IMR-90 (cell line): ENCODE measurements around the gene PDIA3. TPM values are rescaled to one million over a fixed set of nuclear protein-coding genes. Genes with fewer than 3 reads are reported as not detected.
A peak's percentile ranks its signal among the peaks of the same experiment; 100 is the strongest.

Experiments used
- ATAC-seq: fragments of 200-7000 bp; cut with Tn5 transposase; 2 replicates; pipeline ENCODE4 v1.9.1; 2020; ENCODE audit warnings: low read depth, mild to moderate bottlenecking, moderate library complexity
- BruUV-seq: library from RNA; stranded (reverse); fragments of 400-500 nt; replicated peaks from 2 replicates; lab custom pipeline; 2021; lab: Mats Ljungman, UMichigan
- CTCF ChIA-PET: fragments of 300-600 bp; formaldehyde crosslinking; extraction: SDS; loops from one replicate; lab custom pipeline; 2021; ENCODE audit warnings: antibody characterized with exemption; lab: Yijun Ruan, JAX
- POLR2A ChIA-PET: fragments of 300-600 bp; sonication (Branson Sonifier 250); formaldehyde crosslinking; loops from one replicate; lab custom pipeline; 2022; ENCODE audit warnings: antibody characterized with exemption; ENCODE audit not compliant: unreplicated experiment; lab: Charles Lee
- DNase-seq: peaks from one replicate; pipeline ENCODE4 v3.0.0; 2013
- H2AFZ ChIP-seq: replicated peaks from 2 replicates; pipeline ENCODE3; 2013; ENCODE audit warnings: low read length, mild to moderate bottlenecking; ENCODE audit not compliant: poor library complexity
- H2AK5ac ChIP-seq: 2 replicates; pipeline ENCODE4 v1.6.1; 2013; ENCODE audit warnings: low read depth, low read length, inconsistent platforms
- H2AK9ac ChIP-seq: replicated peaks from 2 replicates; pipeline ENCODE3; 2013; ENCODE audit warnings: mild to moderate bottlenecking, low read depth, low read length, moderate library complexity; ENCODE audit not compliant: poor library complexity
- H2BK120ac ChIP-seq: 2 replicates; pipeline ENCODE4 v1.6.1; 2013; ENCODE audit warnings: low read depth, low read length, inconsistent platforms
- H2BK15ac ChIP-seq: 3 replicates; pipeline ENCODE4 v1.6.1; 2013; ENCODE audit warnings: low read depth, low read length, inconsistent platforms
- H2BK20ac ChIP-seq: 2 replicates; pipeline ENCODE4 v1.6.1; 2013; ENCODE audit warnings: low read depth, mild to moderate bottlenecking, inconsistent platforms, low read length, moderate library complexity
- H2BK5ac ChIP-seq: 2 replicates; pipeline ENCODE4 v1.6.1; 2013; ENCODE audit warnings: mild to moderate bottlenecking, low read depth, low read length, inconsistent platforms; ENCODE audit not compliant: poor library complexity, severe bottlenecking
- H3K14ac ChIP-seq: replicated peaks from 2 replicates; pipeline ENCODE4 v1.6.1; 2013; ENCODE audit warnings: low read depth, low read length, inconsistent platforms
- H3K18ac ChIP-seq: 2 replicates; pipeline ENCODE4 v1.6.1; 2013; ENCODE audit warnings: low read depth, low read length, control low read depth
- H3K23ac ChIP-seq: 2 replicates; pipeline ENCODE4 v1.6.1; 2013; ENCODE audit warnings: low read depth, low read length, inconsistent platforms
- H3K27ac ChIP-seq: 2 replicates; pipeline ENCODE4 v1.5.1; 2013; ENCODE audit warnings: mild to moderate bottlenecking, control low read depth, low read length; ENCODE audit not compliant: insufficient read depth
- H3K27me3 ChIP-seq: 2 replicates; pipeline ENCODE4 v1.6.1; 2013; ENCODE audit warnings: low read length; ENCODE audit not compliant: control insufficient read depth, insufficient read depth
- H3K36me3 ChIP-seq: 2 replicates; pipeline ENCODE4 v1.6.1; 2013; ENCODE audit warnings: low read length, mixed read lengths; ENCODE audit not compliant: control insufficient read depth, insufficient read depth
- H3K4ac ChIP-seq: 2 replicates; pipeline ENCODE4 v1.6.1; 2013; ENCODE audit warnings: low read depth, low read length, inconsistent platforms
- H3K4me1 ChIP-seq: 2 replicates; pipeline ENCODE4 v1.6.1; 2013; ENCODE audit warnings: low read length, mixed read lengths; ENCODE audit not compliant: control insufficient read depth, insufficient read depth
- H3K4me2 ChIP-seq: 2 replicates; pipeline ENCODE4 v1.6.1; 2013; ENCODE audit warnings: low read depth, mild to moderate bottlenecking, control low read depth, low read length, moderate library complexity
- H3K4me3 ChIP-seq: 2 replicates; pipeline ENCODE4 v1.5.1; 2013; ENCODE audit warnings: low read depth, mild to moderate bottlenecking, control low read depth, low read length, moderate library complexity; ENCODE audit not compliant: insufficient read depth
- H3K56ac ChIP-seq: 2 replicates; pipeline ENCODE4 v1.6.1; 2013; ENCODE audit warnings: low read length, inconsistent platforms; ENCODE audit not compliant: insufficient read depth; ENCODE audit errors: extremely low read depth
- H3K79me1 ChIP-seq, 2 experiments: 2 replicates each; pipeline ENCODE4 v1.6.1; 2013; ENCODE audit warnings: low read length in 2 of 2, inconsistent platforms in 1 of 2, low read depth in 1 of 2
- H3K9ac ChIP-seq: 2 replicates; pipeline ENCODE4 v1.6.1; 2013; ENCODE audit warnings: low read depth, low read length, control low read depth
- H3K9me1 ChIP-seq: 2 replicates; pipeline ENCODE4 v1.6.1; 2013; ENCODE audit warnings: low read length, inconsistent platforms; ENCODE audit not compliant: insufficient read depth
- H3K9me3 ChIP-seq: 2 replicates; pipeline ENCODE4 v1.6.1; 2013; ENCODE audit warnings: low read length; ENCODE audit not compliant: control insufficient read depth, insufficient read depth
- H4K20me1 ChIP-seq: 2 replicates; pipeline ENCODE4 v1.6.1; 2013; ENCODE audit warnings: low read length, inconsistent platforms; ENCODE audit not compliant: insufficient read depth
- H4K5ac ChIP-seq: 2 replicates; pipeline ENCODE4 v1.6.1; 2013; ENCODE audit warnings: mild to moderate bottlenecking, low read depth, low read length, control low read depth
- H4K8ac ChIP-seq, 2 experiments: 2 replicates each; pipeline ENCODE4 v1.6.1; 2013; ENCODE audit warnings: low read depth in 2 of 2, low read length in 2 of 2, control low read depth in 1 of 2, inconsistent platforms in 1 of 2
- H4K91ac ChIP-seq: 2 replicates; pipeline ENCODE4 v1.6.1; 2013; ENCODE audit warnings: low read depth, low read length, inconsistent platforms; ENCODE audit not compliant: insufficient read depth
- CHD1 ChIP-seq: IDR thresholded peaks from 2 replicates; pipeline ENCODE4 v1.6.1; 2012; ENCODE audit warnings: low read depth, low read length, improper control_type of control experiment
- CTCF ChIP-seq: conservative IDR thresholded peaks from 2 replicates; pipeline ENCODE4 v1.5.1; 2012; ENCODE audit warnings: mild to moderate bottlenecking, low read depth, low read length, improper control_type of control experiment
- ELK1 ChIP-seq: fragments of 150-350 bp; IDR thresholded peaks from 2 replicates; pipeline ENCODE4 v1.6.1; 2016; ENCODE audit warnings: low read depth, mild to moderate bottlenecking, low read length, moderate library complexity, borderline replicate concordance
- WGBS, 2 experiments: methylation state at CpG; one replicate each; pipeline versions ENCODE4 v1.1.5 to v1.1.7; 2013; ENCODE audit warnings: missing lambda C conversion rate in 2 of 2; ENCODE audit not compliant: insufficient read length in 1 of 2; ENCODE audit errors: extremely low coverage in 2 of 2; 5-methylcytosine and 5-hydroxymethylcytosine counted together
- dilution Hi-C: fragments of 300-500 bp; cut with HindIII; formaldehyde crosslinking; loops from one replicate; pipeline ENCODE4 v1.14.3; 2018; ENCODE audit warnings: low sequenced_read_pairs; ENCODE audit not compliant: unreplicated experiment
- in situ Hi-C: fragments of 300-500 bp; cut with MboI; formaldehyde crosslinking; loops from 3 replicates; pipeline ENCODE4 v1.14.3; 2019; ENCODE audit warnings: low sequenced_read_pairs, inconsistent platforms, mixed read lengths
- intact Hi-C: fragments of 100-400 bp; cut with micrococcal nuclease; formaldehyde crosslinking; loops from 2 replicates; pipeline ENCODE4 v1.10.0; 2022
- polyA plus RNA-seq, 3 experiments: library from polyadenylated mRNA; depleted of rRNA; stranded (reverse); fragments of >200 nt; gene quantifications; 2 replicates each; pipeline ENCODE4 v1.2.3, GENCODE V29; 2012; ENCODE audit warnings: low replicate concordance in 1 of 3
- total RNA-seq: library from RNA; depleted of rRNA; stranded (reverse); fragments of >200 nt; gene quantifications from 2 replicates; pipeline ENCODE4 v1.2.3, GENCODE V29; 2012

The PDIA3 gene
- total and polyA plus RNA-seq, 2 of the 4 experiments (the other 2 are of a cell fraction) = 103 to 396 TPM

- peaks cover 21% of the 10 kb centered on the region for H3K4me1 ChIP-seq
- peak overlapping the region; percentile 86 to 98 for H4K8ac ChIP-seq
- H3K4ac ChIP-seq = peak overlapping the region; percentile 99
- peak overlapping the region; percentile 71 for H3K4me3 ChIP-seq
- H3K56ac ChIP-seq = peak overlapping the region; percentile 95
- in situ Hi-C loops = no loop called here
- H2BK15ac ChIP-seq = peak overlapping the region; percentile 24; the same call in 1 of the 3 replicates
- ATAC-seq (peak; percentile 0), DNase-seq (peak; percentile 34)
- peak; percentile 22; the same call in 1 of the 2 replicates for TF ChIP-seq CTCF
- no peak for TF ChIP-seq CHD1
- TF ChIP-seq ELK1 = no peak
- H3K9me3 ChIP-seq = no peaks in the 10 kb centered on the region
- peak overlapping the region; percentile 82 for H2BK5ac ChIP-seq
- ChIA-PET POLR2A (interaction anchor here (0.5 kb wide), 1 partner anchor 48 kb away, joined by 10 read pairs; no protein-coding TSS in a partner anchor), CTCF (interaction anchor here (1.0 kb wide), 1 partner anchor 16 kb away, joined by 3 read pairs; the partner anchor contains the start of gene ELL3)
- H3K79me1 ChIP-seq = peaks cover 31 to 54% of the 10 kb centered on the region in 2 experiments
- peak overlapping the region; percentile 97 for H2AK5ac ChIP-seq
- H4K20me1 ChIP-seq = peaks cover 47% of the 10 kb centered on the region
- H4K5ac ChIP-seq = peak overlapping the region; percentile 81
- H3K18ac ChIP-seq = peak overlapping the region; percentile 69; the same call in 1 of the 2 replicates
- 0% methylated on average over 3 of the region's 33 CpGs; no CpG with 5 or more reads in 1 of the 2 experiments for WGBS, 2 experiments
- intact Hi-C loops = no loop called here
- peak overlapping the region; percentile 82 for H3K4me2 ChIP-seq
- H3K9me1 ChIP-seq = peaks cover 33% of the 10 kb centered on the region
- no peaks in the 10 kb centered on the region for H3K27me3 ChIP-seq
- H3K27ac ChIP-seq = peak overlapping the region; percentile 95
- no TSS peak for BruUV-seq
- H3K14ac ChIP-seq = peak overlapping the region; percentile 99
- dilution Hi-C loops = no loop called here
- H2AFZ ChIP-seq = peak overlapping the region; percentile 92
- H2BK20ac ChIP-seq = no peak overlapping the region
- H3K23ac ChIP-seq = peak overlapping the region; percentile 97
- peaks cover 37% of the 10 kb centered on the region for H3K36me3 ChIP-seq
- H3K9ac ChIP-seq = peak overlapping the region; percentile 97
- peak overlapping the region; percentile 98 for H4K91ac ChIP-seq
- peak overlapping the region; percentile 66 for H2BK120ac ChIP-seq
- peak overlapping the region; percentile 100 for H2AK9ac ChIP-seq
Observed at GRCh38 chr15:43792761-43793476, 46.7 kb downstream of the PDIA3 start.
